Lung microvascular endothelial cell (primary cell): ENCODE results near the gene KMT2C. TPM values are rescaled to one million over a fixed set of nuclear protein-coding genes. Genes with fewer than 3 reads are reported as not detected.
A peak's percentile ranks its signal among the peaks of the same experiment; 100 is the strongest.
"Not testable (repeated sequence)": the region's sequence is repeated elsewhere in the genome, so short reads cannot be mapped to it uniquely, and the experiment has no call there.

ENCODE experiments used
- DNase-seq, 2 donors: peaks; one replicate each; pipeline versions ENCODE4 v3.0.0 to v3.0.0-alpha.2; 2010; ENCODE audit warnings: low read depth in 2 of 2
- total RNA-seq: library from RNA; depleted of rRNA; stranded (reverse); fragments of >200 nt; gene quantifications from 2 replicates; pipeline ENCODE4 v1.2.1, GENCODE V29; 2014

The KMT2C gene
- total RNA-seq, 1 donor from 2014 or later, result 34.5 TPM

DNA sequence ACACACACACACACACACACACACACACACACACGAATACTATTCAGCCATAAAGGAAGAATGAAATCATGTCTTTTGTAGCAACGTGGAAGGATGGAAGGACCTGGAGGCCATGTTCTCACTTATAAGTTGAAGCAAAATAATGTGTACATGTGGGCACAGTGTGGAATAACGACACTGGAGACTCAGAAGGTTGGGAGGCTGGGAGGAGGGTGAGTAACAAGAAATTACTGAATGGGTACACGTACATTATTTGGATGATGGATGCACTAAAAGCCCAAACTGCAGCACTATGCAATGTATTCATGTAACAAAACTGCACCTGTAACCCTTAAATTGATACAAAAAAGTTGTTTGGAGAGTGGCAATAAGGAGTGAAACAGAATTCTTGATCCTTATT lies 32.1 kb downstream of the KMT2C start:
- DNase-seq, result no peak

DNA sequence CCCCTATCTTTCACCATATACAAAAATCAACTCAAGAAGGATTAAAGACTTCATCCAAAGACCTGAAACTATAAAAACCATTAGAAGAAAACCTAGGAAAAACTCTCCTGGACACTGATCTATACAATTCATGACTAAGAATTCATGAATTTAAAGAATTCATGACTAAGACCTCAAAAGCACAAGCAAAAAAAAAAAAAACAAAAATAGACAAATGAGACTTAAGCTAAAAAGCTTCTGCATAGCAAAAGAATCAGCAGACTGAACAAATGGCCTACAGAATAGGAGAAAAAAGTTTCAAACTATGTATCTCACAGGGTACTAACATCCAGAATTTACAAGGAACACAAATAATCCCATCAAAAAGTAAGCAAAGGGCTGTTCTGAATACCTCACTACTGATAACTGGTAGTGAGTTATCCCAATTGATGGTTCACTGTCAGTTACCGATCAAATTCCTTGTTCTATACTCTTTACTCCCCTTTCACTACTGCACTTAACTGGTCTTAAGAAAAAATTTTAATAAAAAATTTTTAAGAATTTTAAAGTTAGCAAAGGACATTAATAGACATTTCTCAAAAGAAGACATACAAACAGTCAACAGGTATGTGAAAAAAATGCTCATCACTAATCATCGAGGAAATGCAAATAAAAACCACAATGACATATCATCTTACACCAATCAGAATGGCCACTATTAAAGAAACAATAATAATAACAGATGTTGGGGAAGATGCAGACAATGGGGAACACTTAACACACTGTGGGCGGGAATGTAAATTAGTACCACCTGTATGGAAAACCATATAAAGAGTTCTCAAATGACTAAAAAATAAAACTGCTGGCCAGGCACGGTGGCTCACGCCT lies 33.2 kb downstream of the KMT2C start:
- DNase-seq, result peak in 1 of 2 donors; percentile 26

DNA sequence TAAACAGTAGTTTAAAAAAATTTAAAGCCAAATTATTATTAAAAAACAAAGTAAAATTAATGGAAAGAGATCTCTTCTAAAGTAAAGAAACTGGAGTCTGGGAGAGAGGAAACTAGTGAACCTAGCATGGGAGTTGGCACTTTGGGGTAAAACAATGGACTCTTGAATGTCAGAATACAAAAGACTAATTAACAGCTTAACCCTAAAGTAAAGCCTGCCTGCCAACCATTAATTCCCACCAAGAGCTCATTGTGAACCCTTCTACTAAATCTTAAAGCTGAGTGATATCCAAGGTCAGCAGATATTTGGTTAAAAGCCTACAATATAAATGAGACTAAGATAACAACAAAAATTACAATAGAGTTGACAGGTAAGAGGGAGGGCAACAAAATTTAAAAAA lies 36.5 kb downstream of the KMT2C start:
- DNase-seq, result no peak

DNA sequence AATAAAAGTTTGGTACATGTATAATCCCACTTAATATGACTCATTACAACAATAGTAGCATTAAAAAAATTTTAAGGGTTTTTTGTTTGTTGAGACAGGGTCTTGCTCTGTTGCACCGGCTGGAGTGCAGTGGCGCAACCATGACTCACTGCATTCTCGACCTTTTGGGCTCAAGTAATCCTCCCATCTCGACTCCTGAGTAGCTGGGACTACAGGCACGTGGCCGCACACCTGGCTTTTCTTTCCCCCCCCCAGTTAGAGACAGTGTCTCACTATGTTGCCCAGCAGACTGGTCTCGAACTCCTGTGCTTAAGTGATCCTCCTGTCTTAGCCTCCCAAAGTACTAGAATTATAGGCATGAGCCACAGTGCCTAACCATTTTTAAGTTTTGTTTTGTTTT lies 40.7 kb downstream of the KMT2C start:
- DNase-seq, result peak in 1 of 2 donors; percentile 27

DNA sequence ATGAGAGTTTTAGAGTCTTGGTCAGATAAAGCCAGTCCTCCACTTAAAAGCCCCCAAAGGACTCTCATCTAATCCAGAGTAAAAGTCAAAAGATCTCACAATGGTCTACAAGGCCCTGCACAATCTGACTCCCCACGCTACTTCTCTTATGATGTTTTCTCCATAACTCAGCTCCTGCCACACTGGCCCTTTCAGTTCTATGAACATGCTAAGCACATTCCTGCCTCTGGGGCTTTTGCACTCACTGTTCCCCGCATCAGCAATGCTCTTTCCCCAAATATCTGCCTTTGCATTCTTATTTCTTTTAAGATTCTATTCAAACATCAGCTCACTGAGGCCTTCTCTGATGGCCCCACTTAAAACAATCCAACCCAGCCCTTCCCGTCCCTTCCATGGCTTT lies 41.6 kb downstream of the KMT2C start:
- peak; percentile 26 to 38 for DNase-seq

DNA sequence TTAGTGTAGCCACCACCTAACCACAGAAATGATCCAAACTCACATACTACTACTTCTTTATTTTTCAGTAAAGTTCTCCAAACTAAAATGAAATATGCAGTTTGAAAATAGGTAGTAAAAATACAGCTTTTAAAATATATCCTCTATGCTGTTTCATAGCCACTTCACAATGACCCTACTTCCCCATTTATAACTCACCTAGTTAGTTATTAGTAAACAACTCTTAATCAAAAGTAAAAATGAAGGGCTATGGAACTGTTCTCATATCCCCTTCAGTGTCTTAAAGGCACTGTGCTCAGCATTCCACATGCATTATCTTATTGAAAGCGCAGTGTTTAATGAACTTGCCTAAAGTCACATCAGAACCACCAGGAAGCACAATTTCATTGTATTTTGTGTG lies 43.5 kb downstream of the KMT2C start:
- DNase-seq, result no peak

DNA sequence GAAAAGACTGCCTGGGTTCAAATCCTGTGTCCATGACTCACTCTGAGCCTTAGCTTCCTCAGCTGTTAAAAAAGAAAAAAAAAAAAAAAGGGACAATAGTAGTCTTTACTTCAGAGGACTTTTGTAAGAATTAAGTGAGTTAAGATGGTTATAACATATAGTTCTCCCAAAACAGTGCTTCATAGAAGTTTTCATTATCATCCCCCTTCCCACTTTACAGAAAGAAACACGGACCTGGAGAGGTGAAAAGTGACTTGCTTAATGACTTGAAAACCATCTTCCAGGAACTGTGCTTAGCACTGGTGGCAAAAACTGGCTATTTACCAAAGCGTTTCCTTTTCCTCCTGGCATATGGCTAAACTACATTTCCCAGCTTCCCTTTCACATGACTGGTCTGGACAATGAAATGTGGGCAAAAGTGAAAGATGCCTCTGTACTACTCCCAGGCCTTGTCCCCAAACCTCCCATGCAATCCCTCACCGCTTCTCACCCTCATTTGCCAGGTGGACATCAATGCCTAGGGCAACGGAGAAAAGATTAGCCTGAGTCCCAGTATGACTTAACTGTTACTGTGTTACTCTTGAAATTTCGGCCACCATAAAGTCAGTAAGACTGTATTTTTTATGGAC lies 49.6 kb downstream of the KMT2C start:
- not testable (repeated sequence) for DNase-seq

DNA sequence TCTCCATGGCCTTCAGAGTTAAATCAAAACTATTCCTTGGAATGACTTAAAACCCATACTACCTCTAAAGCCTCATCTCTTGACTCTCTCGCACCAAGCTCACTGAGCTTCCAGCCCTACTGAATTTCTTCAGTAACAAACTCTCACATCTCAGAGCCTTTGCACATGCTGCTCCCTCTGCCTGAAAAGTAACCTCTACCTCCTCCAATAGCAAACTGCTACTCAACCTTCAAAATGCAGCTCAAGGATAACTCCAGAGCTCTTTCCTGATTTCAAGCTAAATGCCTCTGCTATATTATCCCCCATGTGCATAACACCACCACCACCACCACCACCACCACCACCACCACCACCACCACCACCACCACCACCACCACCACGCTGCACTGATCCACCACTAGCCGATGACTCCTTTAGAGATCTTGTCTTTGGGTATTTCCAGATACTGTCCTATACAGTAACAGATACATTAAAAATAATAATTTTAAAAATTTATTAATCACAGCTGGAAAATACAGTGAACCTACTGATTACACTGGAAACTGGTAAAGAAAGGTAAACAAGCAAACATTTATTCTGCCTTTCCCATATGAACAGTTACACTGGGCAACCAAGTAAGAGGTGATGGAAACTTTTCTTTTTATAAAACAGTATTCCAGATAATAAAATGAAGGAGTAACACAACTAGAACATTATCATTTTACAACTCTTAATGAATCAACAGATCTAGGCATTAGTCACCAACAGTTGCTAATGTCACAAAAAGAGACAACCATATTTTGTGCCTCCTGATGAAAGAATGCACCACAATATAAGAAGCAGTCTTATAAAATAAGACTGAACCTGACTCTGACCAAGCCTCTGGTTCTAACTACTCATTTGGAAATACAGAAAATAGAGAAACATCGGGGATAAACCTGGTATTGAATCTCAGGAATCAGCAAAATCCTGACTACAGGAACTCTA lies 51.3 kb downstream of the KMT2C start:
- DNase-seq, result not testable (repeated sequence)

DNA sequence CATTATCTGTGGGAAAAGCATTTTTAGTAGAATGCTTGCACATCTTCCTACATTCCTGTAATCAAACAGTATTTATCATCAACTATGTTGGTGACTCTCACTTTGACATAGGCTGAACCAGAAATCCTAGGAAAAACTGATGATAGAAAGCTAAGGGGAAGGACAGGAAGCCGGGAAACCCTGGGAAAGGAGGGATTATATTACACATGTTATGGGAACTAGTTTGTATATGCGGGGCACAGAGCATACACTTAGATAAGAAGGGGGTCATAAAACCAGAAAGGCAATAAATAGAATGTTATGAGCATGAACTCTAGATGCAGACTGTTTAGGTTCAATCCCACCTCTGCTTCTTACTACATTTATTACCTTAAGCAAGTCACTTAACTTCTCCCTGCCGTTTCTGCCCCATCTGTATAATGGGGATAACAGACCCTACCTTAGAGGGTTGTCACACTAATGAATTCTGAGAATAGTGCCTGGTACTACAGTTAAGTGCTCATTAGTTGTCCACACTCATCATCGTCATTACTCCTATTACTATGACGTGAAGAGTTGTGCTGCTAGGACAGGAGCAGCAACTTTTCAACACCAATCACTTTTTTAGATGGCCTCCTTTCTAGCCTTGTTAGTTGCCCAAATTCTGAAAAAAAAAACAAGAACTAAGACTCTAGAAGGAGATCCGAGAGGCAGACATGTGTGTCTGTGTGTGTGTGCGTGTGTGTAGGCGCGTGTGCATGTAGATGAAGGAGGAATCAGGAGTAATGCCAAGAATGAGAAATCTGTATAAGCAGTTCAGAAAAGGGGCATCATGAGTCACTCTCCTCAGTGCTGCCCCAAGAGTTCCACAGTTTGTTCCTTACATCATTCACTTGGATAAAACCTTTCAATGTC lies 52.2 kb downstream of the KMT2C start:
- DNase-seq, result peak in 1 of 2 donors; percentile 82

DNA sequence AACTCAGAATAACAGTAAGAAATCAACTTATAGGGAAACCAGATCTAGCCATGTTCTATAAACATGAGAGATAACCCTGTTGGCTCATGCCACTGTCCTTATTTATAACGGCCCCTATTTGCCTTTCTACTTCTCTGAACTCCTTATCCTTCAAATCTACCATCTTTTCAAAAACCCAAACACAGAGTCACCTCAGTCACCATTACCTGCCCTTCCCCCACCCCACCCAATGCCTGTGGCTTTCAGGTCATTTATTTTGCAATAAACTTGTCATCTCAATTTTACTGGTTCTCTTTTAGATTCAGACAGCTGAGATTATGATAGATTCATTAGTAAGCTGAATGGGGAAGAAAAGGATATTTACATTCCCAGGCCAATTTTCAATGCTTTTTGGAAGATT lies 53.6 kb downstream of the KMT2C start:
- DNase-seq, result no peak

DNA sequence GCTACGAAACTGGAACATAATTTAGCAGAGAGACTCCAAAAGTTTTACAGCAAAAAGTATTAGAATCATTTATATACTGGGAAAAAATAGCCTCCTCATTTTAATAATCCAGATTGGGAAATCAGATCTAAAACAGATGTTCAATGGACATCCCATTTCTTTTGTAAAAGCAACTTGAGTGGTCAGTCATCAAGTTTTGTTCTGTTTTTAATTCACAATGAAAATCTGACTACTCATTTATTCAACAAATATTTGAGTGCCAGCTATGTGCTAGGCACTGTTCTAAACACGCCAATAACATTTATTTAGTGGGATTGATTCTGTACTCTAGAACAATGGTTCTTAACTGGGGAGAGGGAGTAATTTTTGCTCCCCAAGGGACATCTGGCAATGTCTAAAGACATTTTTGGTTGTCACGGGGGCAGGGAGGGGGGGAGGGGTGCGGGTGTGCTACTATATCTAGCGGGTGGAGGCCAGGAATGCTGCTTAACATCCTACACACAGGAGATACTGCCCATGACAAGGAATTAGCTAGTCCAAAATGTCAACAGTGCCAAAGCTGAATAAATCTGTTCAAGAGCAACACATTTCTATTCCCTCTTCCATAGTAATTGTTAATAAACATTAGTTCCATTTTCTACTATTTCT lies 54.7 kb downstream of the KMT2C start:
- DNase-seq, result not testable (repeated sequence)

DNA sequence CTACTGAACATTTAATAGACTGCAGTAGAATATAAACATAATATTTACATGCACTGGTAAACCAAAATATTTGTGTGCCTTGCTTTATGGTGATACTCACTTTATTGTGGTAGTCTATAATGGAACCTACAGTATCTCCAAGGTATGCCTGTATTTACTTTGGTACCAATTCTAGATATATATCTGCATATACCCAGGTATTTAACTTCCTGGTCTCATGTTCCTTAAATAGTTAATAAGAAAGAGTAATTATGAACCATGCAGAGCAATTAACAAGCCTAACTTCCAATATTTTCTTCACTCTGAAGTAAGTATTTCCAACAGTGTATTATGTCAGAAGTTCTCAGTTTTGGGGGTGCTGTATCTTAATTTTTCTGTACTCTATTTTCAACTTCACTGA lies 57.3 kb downstream of the KMT2C start:
- DNase-seq, result not testable (repeated sequence)

DNA sequence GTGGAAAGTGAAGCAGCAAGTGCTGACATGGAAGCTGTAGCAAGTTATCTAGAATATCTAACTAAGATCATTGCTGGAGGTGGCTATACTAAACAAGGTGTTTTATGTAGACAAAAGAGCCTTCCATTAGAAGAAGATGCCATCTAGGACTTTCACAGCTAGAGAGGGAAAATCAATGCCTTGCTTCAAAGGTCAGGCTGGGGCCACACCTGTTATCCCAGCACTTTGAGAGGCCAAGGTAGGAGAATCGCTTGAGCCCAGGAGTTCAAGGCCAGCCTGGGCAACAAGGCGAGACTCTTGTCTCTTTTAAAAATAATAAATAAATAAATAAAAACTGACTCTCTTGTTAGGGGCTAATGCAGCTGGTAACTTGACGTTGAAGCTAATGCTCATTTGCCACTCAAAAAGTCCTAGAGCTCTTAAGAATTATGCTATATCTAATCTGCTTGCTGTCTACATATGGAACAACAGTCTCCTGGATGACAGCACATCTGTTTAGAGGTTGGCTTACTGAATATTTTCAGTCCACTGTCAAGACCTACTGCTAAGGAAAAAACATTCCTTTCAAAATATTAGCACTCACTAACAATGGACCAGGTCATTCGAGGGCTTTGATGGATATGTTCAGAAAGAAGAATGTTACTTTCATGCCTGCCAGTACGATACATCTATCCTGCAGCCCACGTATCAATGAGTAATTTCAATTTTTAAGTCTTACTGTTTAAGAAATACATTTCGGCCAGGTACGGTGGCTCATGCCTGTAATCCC lies 58.9 kb downstream of the KMT2C start:
- DNase-seq, result not testable (repeated sequence)

DNA sequence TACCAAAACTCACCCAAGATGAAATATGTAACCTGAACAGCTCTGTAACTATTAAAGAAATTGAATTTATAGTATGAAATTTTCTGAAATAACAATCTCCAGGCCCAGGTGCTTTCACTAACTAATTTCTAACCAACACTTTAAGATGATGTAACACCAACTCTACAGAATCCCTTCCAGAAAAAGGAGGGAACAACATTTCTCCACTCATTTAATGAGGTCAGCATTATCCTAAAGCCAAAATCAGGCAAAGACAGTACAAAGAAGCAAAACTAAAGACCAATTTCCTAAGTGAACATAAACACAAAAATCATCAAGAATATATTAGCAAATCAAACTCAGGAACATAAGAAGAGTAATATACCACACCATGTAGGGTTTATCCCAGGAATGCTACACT lies 65.5 kb downstream of the KMT2C start:
- DNase-seq, result no peak

DNA sequence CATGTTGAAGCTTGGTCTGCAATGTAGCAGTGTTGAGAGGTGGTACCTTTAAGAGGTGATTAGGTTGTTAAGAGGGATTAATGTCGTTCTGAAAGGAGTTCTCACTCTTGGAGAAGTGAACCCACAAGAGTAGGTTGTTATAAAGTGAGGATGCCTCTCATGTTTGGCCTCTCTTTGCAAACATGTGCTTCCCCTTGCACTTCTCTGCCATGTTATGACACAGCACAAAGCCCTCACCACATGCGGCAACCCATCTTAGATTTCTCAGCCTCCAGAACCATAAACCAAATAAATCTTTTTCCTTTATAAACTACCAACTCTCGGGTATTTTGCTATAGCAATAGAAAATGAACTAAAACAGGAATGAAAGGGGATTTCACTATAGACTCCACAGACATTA lies 66.3 kb downstream of the KMT2C start:
- no peak for DNase-seq

DNA sequence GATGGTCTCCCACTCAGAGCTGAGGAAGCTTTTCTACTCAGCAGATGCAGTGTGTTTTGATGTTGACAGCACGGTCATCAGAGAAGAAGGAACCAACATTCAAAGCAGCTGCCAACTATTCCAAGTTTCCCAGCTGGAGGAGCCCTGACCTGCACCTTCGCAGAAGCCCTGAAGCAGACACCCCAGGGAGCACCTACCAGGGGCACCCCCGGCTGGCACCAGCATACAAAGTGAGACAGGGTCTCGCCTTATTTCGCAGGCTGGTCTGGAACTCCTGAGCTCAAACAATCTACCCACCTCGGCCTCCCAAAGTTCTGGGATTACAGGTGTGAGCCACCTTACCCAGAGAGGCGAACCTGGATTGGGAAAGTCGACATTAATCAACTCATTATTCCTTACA lies 68.6 kb downstream of the KMT2C start:
- no peak for DNase-seq

DNA sequence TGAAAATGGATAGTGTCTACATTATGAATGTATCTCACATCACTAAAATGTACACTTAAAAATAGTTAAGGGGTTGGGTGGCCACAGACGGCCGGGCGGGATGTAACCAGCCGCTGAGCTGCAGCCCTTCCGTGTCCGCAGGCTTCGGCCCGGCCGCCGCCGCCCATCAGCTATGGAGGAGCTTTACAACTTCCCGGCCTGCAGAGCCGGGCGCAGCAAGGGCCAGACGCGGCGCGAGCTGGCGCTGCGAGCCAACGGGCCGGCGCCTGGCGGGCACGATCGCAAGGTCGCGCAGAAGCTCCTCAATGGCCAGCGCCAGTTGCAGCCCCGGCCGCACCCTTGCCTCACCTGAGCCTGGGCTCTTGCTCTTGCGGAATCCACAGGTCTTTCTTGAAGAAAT lies 69.1 kb downstream of the KMT2C start:
- peak; percentile 55 to 62 for DNase-seq

DNA sequence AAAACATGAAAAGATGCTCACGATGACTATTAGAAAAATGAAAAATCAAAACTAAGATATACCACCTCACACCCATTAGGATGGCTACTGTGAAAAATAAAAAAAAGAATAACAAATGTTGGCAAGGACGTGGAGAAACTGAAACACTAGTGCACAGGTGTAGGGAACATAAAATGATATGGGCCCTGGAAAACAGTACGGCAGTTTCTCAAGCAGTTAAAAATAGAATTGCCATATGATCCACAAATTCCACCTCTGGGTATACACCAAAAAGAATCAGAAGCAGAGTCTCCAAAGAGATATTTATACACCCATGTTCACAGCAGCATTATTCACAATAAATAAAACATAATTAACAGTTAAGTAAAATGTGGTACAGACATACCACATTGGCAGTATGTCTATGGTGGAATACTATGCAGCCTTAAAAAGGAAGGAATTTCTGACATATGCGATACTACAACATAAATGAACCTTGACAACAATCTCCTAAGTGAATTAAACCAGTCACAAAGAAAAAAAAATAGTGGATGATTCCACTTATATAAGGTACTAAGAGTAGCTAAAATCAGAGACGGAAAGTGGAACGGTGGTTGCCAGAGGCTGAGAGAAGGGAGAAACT lies 69.7 kb downstream of the KMT2C start:
- no peak for DNase-seq

DNA sequence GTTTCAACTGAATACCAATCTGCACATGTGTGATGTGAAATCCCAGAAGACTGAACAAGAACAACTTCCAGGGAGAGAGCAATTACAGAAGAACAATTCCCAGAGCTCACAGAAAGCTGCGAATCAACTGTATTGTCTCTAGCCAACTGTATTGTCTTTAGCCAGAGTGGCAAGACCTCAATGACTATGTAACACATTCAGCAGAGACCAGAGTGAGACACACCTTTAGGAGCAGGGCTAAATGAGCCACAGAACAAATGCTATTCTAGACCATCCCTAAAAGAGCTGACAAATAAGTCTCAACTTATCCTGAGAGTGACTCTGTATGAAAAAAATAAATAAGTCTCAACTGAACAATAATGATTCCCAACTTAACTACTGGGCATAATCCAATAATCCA lies 72.0 kb downstream of the KMT2C start:
- DNase-seq, result no peak
